Left lung (tissue), 10 donors: ENCODE results near the gene GATC. TPM values are rescaled to one million over a fixed set of nuclear protein-coding genes. Genes with fewer than 3 reads are reported as not detected.

Experiments
- ATAC-seq: fragments of 200-7000 bp; cut with Tn5 transposase; one replicate; pipeline ENCODE4 v1.9.1; 2020; ENCODE audit warnings: moderate library complexity
- DNase-seq, 4 donors: peaks; one replicate each; pipeline ENCODE4 v3.0.0-alpha.2; 2013 to 2020
- H3K27ac ChIP-seq, 2 donors: fragments of 200-600 bp; sonication (generic) in 1 of 2; one replicate each; pipeline versions ENCODE4 v1.5.0 to v1.8.0; 2020 to 2021
- H3K27me3 ChIP-seq, 2 donors: fragments of 200-600 bp; sonication (generic) in 1 of 2; one replicate each; pipeline versions ENCODE4 v1.5.0 to v1.8.0; 2020 to 2021
- H3K36me3 ChIP-seq, 2 donors: fragments of 200-600 bp; sonication (generic) in 1 of 2; one replicate each; pipeline versions ENCODE4 v1.5.0 to v1.8.0; 2020 to 2021
- H3K4me1 ChIP-seq, 2 donors: fragments of 200-600 bp; one replicate each; pipeline ENCODE4 v1.8.0; 2021
- H3K4me3 ChIP-seq, 2 donors: fragments of 200-600 bp; sonication (generic) in 1 of 2; one replicate each; pipeline versions ENCODE4 v1.5.0 to v1.8.0; 2020 to 2021; ENCODE audit warnings: mild to moderate bottlenecking in 1 of 2
- H3K9me3 ChIP-seq, 2 donors: fragments of 200-600 bp; sonication (generic) in 1 of 2; one replicate each; pipeline versions ENCODE4 v1.5.0 to v1.8.0; 2020 to 2021
- intact Hi-C, 2 donors: fragments of 100-400 bp; cut with DNase I; formaldehyde crosslinking; loops; one replicate each; pipeline versions ENCODE4 v1.11.2 to v1.14.2; 2022
- polyA plus RNA-seq, 6 donors: library from polyadenylated mRNA; unstranded; fragments of 120-200 nt; gene quantifications; one replicate each; pipeline ENCODE4 v1.2.1, GENCODE V29; 2013; ENCODE audit not compliant: insufficient read length in 6 of 6
- total RNA-seq, 2 donors: library from RNA; stranded (reverse); fragmentation: NEBNext Ultra II Directional; extraction: Animal tissue kit (Norgen Biotek cat#: 25700); gene quantifications; one replicate each; pipeline ENCODE4 v1.2.1, GENCODE V29; 2021
- TF ChIP-seq, protein P1 (sequence below), 2 donors: fragments of 200-600 bp; sonication (generic) in 1 of 2; IDR thresholded peaks; one replicate each; pipeline versions ENCODE4 v1.5.0 to v1.8.0; 2021; ENCODE audit warnings: antibody characterized with exemption in 2 of 2
- donor health status: DM: no; HTN: yes; CAD: no.
- donor health status: DM: no; HTN: no; CAD: no.

Gene GATC
- total and polyA plus RNA-seq, 8 donors = 30.1 to 33.3 (median 31.6) TPM

DNA sequence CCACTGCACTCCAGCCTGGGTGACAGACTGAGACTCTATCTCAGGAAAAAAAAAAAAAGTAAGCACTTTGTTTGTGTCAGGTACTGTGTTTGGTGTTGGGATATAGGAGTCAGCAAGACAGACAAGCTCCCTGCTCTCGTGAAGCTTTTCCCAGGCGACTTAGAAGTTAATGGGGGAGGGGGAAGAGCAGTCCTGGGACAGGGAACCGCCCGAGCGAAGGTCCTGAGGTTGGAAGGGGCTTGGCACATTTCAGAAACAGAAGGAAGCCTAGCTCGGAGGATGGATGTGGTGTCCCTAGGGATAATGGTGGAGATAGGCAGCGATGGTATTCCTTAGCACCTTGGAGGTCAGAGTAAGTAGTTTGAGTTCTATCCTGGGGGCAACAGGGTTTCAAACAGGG, 16.9 kb upstream of the GATC start:
- ATAC-seq = no peak

DNA sequence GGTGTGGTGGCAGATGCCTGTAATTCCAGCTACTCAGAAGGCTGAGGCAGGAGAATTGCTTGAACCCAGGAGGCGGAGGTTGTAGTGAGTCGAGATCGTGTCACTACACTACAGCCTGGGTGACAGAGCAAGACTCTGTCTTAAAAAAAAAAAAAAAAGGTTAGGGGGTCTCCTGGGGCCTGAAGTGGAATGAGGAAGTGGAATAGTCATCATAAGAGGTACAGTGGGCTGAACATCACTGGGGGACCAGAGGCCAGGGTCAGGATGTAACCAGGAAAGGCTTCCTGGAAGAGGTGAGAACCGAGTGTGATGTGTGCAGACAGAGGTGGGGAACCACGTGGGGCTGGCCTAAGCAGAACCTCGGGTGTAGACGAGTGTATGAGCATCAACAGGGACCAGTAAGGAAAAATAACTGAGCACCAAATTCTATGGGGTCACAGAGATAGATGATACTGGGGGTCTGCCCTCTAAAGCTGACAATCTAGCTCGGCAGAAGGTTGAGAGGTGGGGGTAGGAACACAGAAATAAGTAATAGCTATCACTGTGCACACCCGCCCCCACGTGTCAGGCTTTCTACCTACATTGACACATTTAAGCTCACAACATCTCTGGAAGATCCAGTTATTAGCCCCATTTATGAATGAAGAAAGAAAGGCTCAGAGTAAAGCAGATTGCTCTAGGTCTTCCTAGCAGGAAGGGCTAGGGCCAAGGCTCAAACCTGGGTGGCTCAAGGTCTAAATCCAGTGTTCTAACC, 13.3 kb upstream of the GATC start:
- H3K4me3 ChIP-seq = no peak overlapping the region
- TF ChIP-seq, protein P1, sequence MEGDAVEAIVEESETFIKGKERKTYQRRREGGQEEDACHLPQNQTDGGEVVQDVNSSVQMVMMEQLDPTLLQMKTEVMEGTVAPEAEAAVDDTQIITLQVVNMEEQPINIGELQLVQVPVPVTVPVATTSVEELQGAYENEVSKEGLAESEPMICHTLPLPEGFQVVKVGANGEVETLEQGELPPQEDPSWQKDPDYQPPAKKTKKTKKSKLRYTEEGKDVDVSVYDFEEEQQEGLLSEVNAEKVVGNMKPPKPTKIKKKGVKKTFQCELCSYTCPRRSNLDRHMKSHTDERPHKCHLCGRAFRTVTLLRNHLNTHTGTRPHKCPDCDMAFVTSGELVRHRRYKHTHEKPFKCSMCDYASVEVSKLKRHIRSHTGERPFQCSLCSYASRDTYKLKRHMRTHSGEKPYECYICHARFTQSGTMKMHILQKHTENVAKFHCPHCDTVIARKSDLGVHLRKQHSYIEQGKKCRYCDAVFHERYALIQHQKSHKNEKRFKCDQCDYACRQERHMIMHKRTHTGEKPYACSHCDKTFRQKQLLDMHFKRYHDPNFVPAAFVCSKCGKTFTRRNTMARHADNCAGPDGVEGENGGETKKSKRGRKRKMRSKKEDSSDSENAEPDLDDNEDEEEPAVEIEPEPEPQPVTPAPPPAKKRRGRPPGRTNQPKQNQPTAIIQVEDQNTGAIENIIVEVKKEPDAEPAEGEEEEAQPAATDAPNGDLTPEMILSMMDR (IDR thresholded peaks at IDR 0.05) = no peak
- no peak for ATAC-seq
- DNase-seq = no peak
- no peaks in the 10 kb centered on the region for H3K36me3 ChIP-seq
- intact Hi-C loops = loop anchor here (5.0 to 10.0 kb wide), 2 partner anchors 76 to 78 kb away; no protein-coding TSS in a partner anchor
- H3K27me3 ChIP-seq = peaks cover 0 to 14% of the 10 kb centered on the region in 2 donors
- no peaks in the 10 kb centered on the region for H3K9me3 ChIP-seq
- H3K27ac ChIP-seq = no peak overlapping the region
- H3K4me1 ChIP-seq = peaks cover 0 to 5% of the 10 kb centered on the region in 2 donors

More for the DNA sequence above, 16.9 kb upstream of the GATC start:
- Histone ChIP-seq H3K27ac (no peak overlapping the region), H3K36me3 (no peaks in the 10 kb centered on the region), H3K27me3 (peaks cover 0 to 14% of the 10 kb centered on the region in 2 donors), H3K4me3 (no peak overlapping the region), H3K9me3 (no peaks in the 10 kb centered on the region), H3K4me1 (no peaks in the 10 kb centered on the region)
- intact Hi-C loops = no loop called here
- DNase-seq = no peak
- TF ChIP-seq, protein P1 (IDR thresholded peaks at IDR 0.05) = no peak

DNA sequence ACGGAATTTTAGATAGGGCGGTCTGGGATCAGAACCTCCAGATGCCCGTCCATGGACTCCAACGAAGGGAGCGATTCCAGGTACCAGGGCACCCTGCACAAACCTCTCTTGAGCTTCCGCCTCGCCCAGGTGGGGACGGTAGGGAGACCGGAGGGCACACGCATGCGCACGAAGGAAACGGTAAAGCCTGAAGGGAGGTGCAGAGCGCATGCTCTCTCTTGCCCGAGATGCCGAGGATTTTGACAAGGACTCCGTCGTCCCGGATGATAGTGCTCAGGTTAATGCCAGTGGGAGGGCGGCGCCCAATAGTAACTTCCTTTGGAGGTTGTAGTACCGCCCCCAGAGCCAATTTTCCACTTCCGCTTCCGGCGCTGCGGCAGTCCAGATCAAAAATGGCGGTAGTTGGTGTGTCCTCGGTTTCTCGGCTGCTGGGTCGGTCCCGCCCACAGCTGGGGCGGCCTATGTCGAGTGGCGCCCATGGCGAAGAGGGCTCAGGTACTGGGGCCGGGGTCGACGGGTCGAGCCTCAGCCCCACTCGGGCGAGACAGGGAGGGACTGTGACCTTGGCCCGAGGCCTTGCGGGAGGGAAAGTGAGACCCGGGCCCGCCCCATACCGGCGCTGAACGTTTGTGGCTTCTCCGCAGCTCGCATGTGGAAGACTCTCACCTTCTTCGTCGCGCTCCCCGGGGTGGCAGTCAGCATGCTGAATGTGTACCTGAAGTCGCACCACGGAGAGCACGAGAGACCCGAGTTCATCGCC, 8.3 kb upstream of the GATC start, which contains the start of gene COX6A1:
Gene COX6A1, plus strand, starts transcription at position 379 of the 760 bp plus-strand sequence. Its CDS starts 14 bp downstream, at position 393.
- peaks cover 11 to 24% of the 10 kb centered on the region in 2 donors for H3K4me1 ChIP-seq
- peaks cover 0 to 9% of the 10 kb centered on the region in 2 donors for H3K27me3 ChIP-seq
- ATAC-seq = peak; percentile 99
- no peaks in the 10 kb centered on the region for H3K9me3 ChIP-seq
- peak; percentile 87 to 98 (median 96) for DNase-seq
- TF ChIP-seq, protein P1 (IDR thresholded peaks at IDR 0.05) = peak in 1 of 2 donors; percentile 23
- H3K36me3 ChIP-seq = peaks cover 0 to 29% of the 10 kb centered on the region in 2 donors
- peak within 1 kb of the TSS; percentile 69 to 85 for H3K27ac ChIP-seq
- H3K4me3 ChIP-seq = peak within 1 kb of the TSS; percentile 74 to 90
- intact Hi-C loops = loop anchor here in 1 of 2 donors (10.0 kb wide), 1 partner anchor 83 kb away; no protein-coding TSS in a partner anchor

DNA sequence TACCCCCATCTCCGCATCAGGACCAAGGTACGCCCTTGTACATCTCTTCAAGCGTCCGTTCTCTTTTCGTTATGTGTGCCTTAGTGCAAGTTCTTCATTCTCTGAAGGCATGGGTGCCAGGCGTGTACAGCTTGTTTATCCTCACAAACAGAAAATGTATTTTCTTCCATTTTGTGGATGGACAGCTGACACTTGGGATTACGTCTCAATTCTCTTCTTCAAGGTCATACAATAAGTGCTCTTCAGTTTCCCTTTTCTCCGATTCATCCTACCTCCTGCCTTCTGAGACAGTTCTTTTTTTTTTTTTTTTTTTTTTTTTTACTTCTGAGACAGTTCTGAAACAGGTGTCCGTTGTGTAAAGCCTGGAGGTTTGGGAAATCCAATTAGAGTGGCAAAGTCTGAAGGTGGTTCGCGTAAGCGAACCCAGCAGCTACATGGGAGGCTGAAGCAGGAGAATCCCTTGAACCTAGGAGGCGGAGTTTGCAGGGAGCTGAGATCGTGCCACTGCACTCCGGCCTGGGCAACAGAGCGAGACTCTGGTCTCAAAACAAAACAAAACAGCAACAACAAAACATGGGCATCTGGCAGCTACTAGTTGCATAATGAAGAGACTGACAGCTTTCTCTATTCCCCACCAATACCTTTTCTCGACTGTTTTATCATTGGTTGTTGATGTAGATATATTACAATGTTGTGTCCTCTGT, 7.6 kb upstream of the GATC start:
- DNase-seq (no peak), ATAC-seq (peak; percentile 2)
- H3K27me3 ChIP-seq = peaks cover 0 to 2% of the 10 kb centered on the region in 2 donors
- peak overlapping the region in 1 of 2 donors; percentile 85 for H3K27ac ChIP-seq
- TF ChIP-seq, protein P1 (IDR thresholded peaks at IDR 0.05) = no peak
- intact Hi-C loops = loop anchor here in 1 of 2 donors (10.0 kb wide), 1 partner anchor 84 kb away; no protein-coding TSS in a partner anchor
- H3K4me3 ChIP-seq = peak overlapping the region; percentile 74 to 90
- peaks cover 11 to 24% of the 10 kb centered on the region in 2 donors for H3K4me1 ChIP-seq
- H3K9me3 ChIP-seq = no peaks in the 10 kb centered on the region
- H3K36me3 ChIP-seq = peaks cover 0 to 37% of the 10 kb centered on the region in 2 donors
